Prostate gland (tissue), 2 donors: ENCODE data around the gene TSGA10. TPM values are rescaled to one million over a fixed set of nuclear protein-coding genes. Genes with fewer than 3 reads are reported as not detected.

ENCODE experiments used
- DNase-seq: peaks from one replicate; pipeline ENCODE4 v3.0.0-alpha.2; 2019; ENCODE audit warnings: low spot score
- H3K27ac ChIP-seq, 2 donors: fragments of 200-600 bp; sonication (generic); 2 replicates each; pipeline ENCODE4 v1.5.1; 2017 to 2019
- H3K27me3 ChIP-seq: fragments of 200-600 bp; sonication (generic); replicated peaks from 2 replicates; pipeline ENCODE4 v1.5.1; 2019; ENCODE audit not compliant: insufficient read depth
- H3K36me3 ChIP-seq, 2 donors: fragments of 200-600 bp; sonication (generic); 1 replicate in 1 of 2; 2 replicates in 1 of 2; pipeline versions ENCODE4 v1.5.1 to v1.8.1; 2017 to 2019
- H3K4me1 ChIP-seq: fragments of 200-600 bp; sonication (generic); replicated peaks from 2 replicates; pipeline ENCODE4 v1.5.1; 2019
- H3K4me3 ChIP-seq, 2 donors: fragments of 200-600 bp; sonication (generic); 2 replicates each; pipeline ENCODE4 v1.5.1; 2017 to 2019
- H3K9me3 ChIP-seq: fragments of 200-600 bp; sonication (generic); 2 replicates; pipeline ENCODE4 v1.5.1; 2017
- CTCF ChIP-seq, 4 experiments: fragments of 200-600 bp in 2 of 4; fragments of 450-650 bp in 2 of 4; sonication (generic) in 2 of 4; IDR thresholded peaks; 1 replicate in 3 of 4; 2 replicates in 1 of 4; pipeline ENCODE4 v1.5.1; 2016 to 2019; ENCODE audit warnings: antibody characterized with exemption in 4 of 4, mild to moderate bottlenecking in 2 of 4, moderate library complexity in 2 of 4
- POLR2A ChIP-seq: fragments of 450-650 bp; IDR thresholded peaks from one replicate; pipeline ENCODE4 v1.6.1; 2016; ENCODE audit warnings: antibody characterized with exemption, mild to moderate bottlenecking
- POLR2AphosphoS5 ChIP-seq: sonication (generic); formaldehyde crosslinking; IDR thresholded peaks from one replicate; pipeline ENCODE4 v1.6.1; 2017; ENCODE audit warnings: antibody characterized with exemption
- WGBS: methylation state at CpG from one replicate; pipeline ENCODE4 v1.1.5; 2018; 5-methylcytosine and 5-hydroxymethylcytosine counted together
- intact Hi-C: fragments of 100-400 bp; cut with DNase I; formaldehyde crosslinking; loops from one replicate; pipeline ENCODE4 v1.14.2; 2022
- total RNA-seq, 2 donors: library from RNA; depleted of rRNA; stranded (reverse); fragments of >200 nt; gene quantifications; one replicate each; pipeline ENCODE4 v1.1.0, GENCODE V29; 2016

TSGA10 gene
- total RNA-seq, 2 donors from 2014 or later = 19.0 to 26.5 TPM

GRCh38 chr2:99171377-99172140 lies 16.8 kb upstream of the TSGA10 start:
- H3K27me3 ChIP-seq = no peaks in the 10 kb centered on the region
- H3K36me3 ChIP-seq = peaks cover 0 to 4% of the 10 kb centered on the region in 2 donors
- no peak overlapping the region for H3K27ac ChIP-seq
- no peaks in the 10 kb centered on the region for H3K4me1 ChIP-seq
- TF ChIP-seq POLR2A (no peak), POLR2AphosphoS5 (no peak), CTCF (IDR thresholded peaks at IDR 0.05) (no peak)
- H3K4me3 ChIP-seq = no peak overlapping the region
- WGBS = 96% methylated on average over 8 of the region's 8 CpGs
- H3K9me3 ChIP-seq = no peaks in the 10 kb centered on the region
- no peak for DNase-seq
- intact Hi-C loops = no loop called here

- no peaks in the 10 kb centered on the region for H3K9me3 ChIP-seq
- WGBS = 55% methylated on average over 1 of the region's 1 CpG
- no peaks in the 10 kb centered on the region for H3K4me1 ChIP-seq
- DNase-seq = no peak
- peaks cover 0 to 4% of the 10 kb centered on the region in 2 donors for H3K36me3 ChIP-seq
- H3K27ac ChIP-seq = no peak overlapping the region
- intact Hi-C loops = no loop called here
- H3K4me3 ChIP-seq = no peak overlapping the region
- H3K27me3 ChIP-seq = no peaks in the 10 kb centered on the region
- TF ChIP-seq CTCF (IDR thresholded peaks at IDR 0.05) = no peak
- no peak for TF ChIP-seq POLR2AphosphoS5
- no peak for TF ChIP-seq POLR2A
Measured at GRCh38 chr2:99169534-99169933, 14.8 kb upstream of the TSGA10 start.

GRCh38 chr2:99166218-99166617 lies 11.5 kb upstream of the TSGA10 start:
- no peaks in the 10 kb centered on the region for H3K4me1 ChIP-seq
- intact Hi-C loops = no loop called here
- 88% methylated on average over 5 of the region's 5 CpGs for WGBS
- H3K9me3 ChIP-seq = no peaks in the 10 kb centered on the region
- no peaks in the 10 kb centered on the region for H3K27me3 ChIP-seq
- no peak for DNase-seq
- no peak overlapping the region for H3K27ac ChIP-seq
- H3K36me3 ChIP-seq = peaks cover 4 to 7% of the 10 kb centered on the region in 2 donors
- TF ChIP-seq POLR2AphosphoS5 (no peak), CTCF (IDR thresholded peaks at IDR 0.05) (no peak), POLR2A (no peak)
- no peak overlapping the region for H3K4me3 ChIP-seq

- TF ChIP-seq POLR2AphosphoS5 (no peak), POLR2A (no peak), CTCF (IDR thresholded peaks at IDR 0.05) (no peak)
- H3K9me3 ChIP-seq = no peaks in the 10 kb centered on the region
- no peak for DNase-seq
- H3K4me3 ChIP-seq = no peak overlapping the region
- H3K27me3 ChIP-seq = no peaks in the 10 kb centered on the region
- 77% methylated on average over 4 of the region's 4 CpGs for WGBS
- H3K4me1 ChIP-seq = peaks cover 8% of the 10 kb centered on the region
- no peak overlapping the region for H3K27ac ChIP-seq
- intact Hi-C loops = no loop called here
- peaks cover 0 to 7% of the 10 kb centered on the region in 2 donors for H3K36me3 ChIP-seq
Measured at GRCh38 chr2:99159594-99159993, 4.9 kb upstream of the TSGA10 start.

- Histone ChIP-seq H3K27me3 (no peaks in the 10 kb centered on the region), H3K4me1 (peaks cover 8% of the 10 kb centered on the region), H3K9me3 (no peaks in the 10 kb centered on the region), H3K27ac (no peak overlapping the region), H3K4me3 (no peak overlapping the region), H3K36me3 (peaks cover 0 to 7% of the 10 kb centered on the region in 2 donors)
- TF ChIP-seq CTCF (IDR thresholded peaks at IDR 0.05) = no peak
- TF ChIP-seq POLR2A = no peak
- TF ChIP-seq POLR2AphosphoS5 = no peak
- no peak for DNase-seq
- 89% methylated on average over 5 of the region's 5 CpGs for WGBS
- intact Hi-C loops = no loop called here
Measured at GRCh38 chr2:99158599-99158998, 3.9 kb upstream of the TSGA10 start.
